BJ (cell line): Measurements from ENCODE around the gene CTTNBP2. TPM values are rescaled to one million over a fixed set of nuclear protein-coding genes. Genes with fewer than 3 reads are reported as not detected.

Experiments used
- CTCF ChIA-PET: fragments of 350-600 bp; formaldehyde crosslinking; extraction: SDS; loops from one replicate; lab custom pipeline; 2021; ENCODE audit warnings: antibody characterized with exemption, inconsistent platforms; lab: Yijun Ruan, JAX
- POLR2A ChIA-PET: fragments of 300-600 bp; sonication (Branson Sonifier 250); formaldehyde crosslinking; extraction: SDS; loops from one replicate; lab custom pipeline; 2021; ENCODE audit warnings: antibody characterized with exemption; lab: Charles Lee
- DNase-seq: peaks from one replicate; pipeline ENCODE4 v3.0.0-alpha.2; 2011; ENCODE audit warnings: low read depth
- H3K27me3 ChIP-seq: 2 replicates; pipeline ENCODE4 v1.6.0; 2011; ENCODE audit warnings: low read length; ENCODE audit not compliant: control insufficient read depth, insufficient read depth
- H3K36me3 ChIP-seq: 2 replicates; pipeline ENCODE4 v1.5.1; 2011; ENCODE audit warnings: low read length; ENCODE audit not compliant: control insufficient read depth, insufficient read depth
- H3K4me3 ChIP-seq: 2 replicates; pipeline ENCODE4 v1.5.1; 2011; ENCODE audit warnings: low read depth, mild to moderate bottlenecking, control low read depth, low read length
- CTCF ChIP-seq: IDR thresholded peaks from 2 replicates; pipeline ENCODE4 v1.5.1; 2011; ENCODE audit warnings: low read depth, mild to moderate bottlenecking, control low read depth, inconsistent platforms, low read length, moderate library complexity; ENCODE audit not compliant: insufficient read depth
- polyA plus RNA-seq: library from polyadenylated mRNA; depleted of rRNA; stranded (reverse); fragments of >200 nt; gene quantifications from 2 replicates; pipeline ENCODE4 v1.2.3, GENCODE V29; 2011

CTTNBP2 gene
- polyA plus RNA-seq, 1 experiment, result 0.34 TPM

- POLR2A ChIA-PET, result no interaction called here
- no peak for DNase-seq
- H3K27me3 ChIP-seq, result no peaks in the 10 kb centered on the region
- H3K4me3 ChIP-seq, result no peak overlapping the region
- TF ChIP-seq CTCF, result no peak
- CTCF ChIA-PET, result no interaction called here
- no peaks in the 10 kb centered on the region for H3K36me3 ChIP-seq
These were observed 142.9 kb downstream of the CTTNBP2 start for GRCh38 chr7:117730390-117730789.

- H3K36me3 ChIP-seq, result no peaks in the 10 kb centered on the region
- CTCF ChIA-PET, result interaction anchor here (0.8 kb wide), 1 partner anchor 13 kb away, joined by 3 read pairs; no protein-coding TSS in a partner anchor
- no peak for TF ChIP-seq CTCF
- no peaks in the 10 kb centered on the region for H3K27me3 ChIP-seq
- H3K4me3 ChIP-seq, result no peak overlapping the region
- DNase-seq, result no peak
- POLR2A ChIA-PET, result no interaction called here
These were observed 144.2 kb downstream of the CTTNBP2 start for GRCh38 chr7:117728890-117729624.

DNA sequence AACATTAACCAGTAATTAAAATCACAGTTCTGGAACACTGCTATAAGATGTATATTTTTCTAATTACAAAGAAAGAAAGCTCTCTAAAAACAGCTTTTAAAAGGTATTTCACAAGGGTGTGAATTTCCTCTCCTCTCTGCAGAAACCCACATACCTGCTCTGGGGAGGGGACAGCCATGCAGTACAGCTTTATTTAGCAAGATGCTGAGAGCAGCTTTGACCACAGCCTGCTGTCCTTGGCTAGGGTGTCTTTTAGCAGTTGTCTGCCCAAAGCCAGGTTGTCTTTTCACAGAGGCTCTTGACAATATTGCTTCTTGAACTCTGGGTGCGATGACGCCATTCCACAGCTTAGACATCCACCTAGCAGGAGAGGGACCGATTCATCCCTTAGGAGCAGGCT lies 148.3 kb downstream of the CTTNBP2 start:
- no peak for DNase-seq
- no peaks in the 10 kb centered on the region for H3K36me3 ChIP-seq
- H3K4me3 ChIP-seq, result no peak overlapping the region
- TF ChIP-seq CTCF, result no peak
- H3K27me3 ChIP-seq, result no peaks in the 10 kb centered on the region
- CTCF ChIA-PET, result no interaction called here
- POLR2A ChIA-PET, result no interaction called here

DNA sequence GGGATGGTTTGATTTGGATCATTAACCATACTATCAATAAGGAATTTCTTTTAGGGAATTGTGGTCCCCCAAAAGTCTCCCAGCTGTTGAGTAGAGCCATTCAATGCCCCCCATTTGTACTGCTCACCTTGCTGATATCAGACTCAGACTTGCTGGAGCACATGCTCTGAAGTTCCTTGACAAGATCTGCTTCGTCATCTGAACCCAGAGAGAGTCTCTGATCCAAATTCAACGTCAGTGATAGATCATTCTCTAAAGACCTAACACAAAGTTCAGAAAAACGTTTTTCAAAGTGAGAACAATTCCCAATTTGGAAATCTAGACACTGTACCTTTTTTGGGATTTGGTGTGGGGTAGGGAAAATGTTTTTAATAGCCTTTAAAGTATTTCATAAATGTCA lies 153.9 kb downstream of the CTTNBP2 start:
- CTCF ChIA-PET, result interaction anchor here (1.0 to 1.4 kb wide), 2 partner anchors 16 to 319 kb away, joined by 3 to 4 read pairs; no protein-coding TSS in a partner anchor
- no peak for DNase-seq
- no peak overlapping the region for H3K4me3 ChIP-seq
- POLR2A ChIA-PET, result no interaction called here
- no peaks in the 10 kb centered on the region for H3K36me3 ChIP-seq
- no peaks in the 10 kb centered on the region for H3K27me3 ChIP-seq
- no peak for TF ChIP-seq CTCF

GRCh38 chr7:117718116-117718835 lies 155.0 kb downstream of the CTTNBP2 start:
- POLR2A ChIA-PET, result no interaction called here
- CTCF ChIA-PET, result interaction anchor here (1.0 to 3.4 kb wide), 4 partner anchors 17 to 318 kb away, joined by 3 to 29 read pairs (median 6); no protein-coding TSS in a partner anchor
- TF ChIP-seq CTCF, result no peak

More at GRCh38 chr7:117718116-117718835, 155.0 kb downstream of the CTTNBP2 start:
- H3K4me3 ChIP-seq, result no peak overlapping the region
- no peaks in the 10 kb centered on the region for H3K27me3 ChIP-seq
- no peak for DNase-seq
- H3K36me3 ChIP-seq, result no peaks in the 10 kb centered on the region
